ENCODE measurements around the gene LBHD2.

GRCh38 chr14:103041464-103041863 is 42.5 kb upstream of the LBHD2 start:
- no peak for TF ChIP-seq CTCF (IDR thresholded peaks at IDR 0.05)
- no peak for TF ChIP-seq POLR2A (IDR thresholded peaks at IDR 0.05)
- no peak for TF ChIP-seq POLR2AphosphoS5 (IDR thresholded peaks at IDR 0.05)
- TF ChIP-seq EP300 (IDR thresholded peaks at IDR 0.05): no peak
